ELR (cell line): Measurements from ENCODE around the gene NCKAP5.

ENCODE experiments used
- DNase-seq: peaks from one replicate; pipeline ENCODE4 v3.0.0-alpha.2; 2015; ENCODE audit warnings: low read depth

Gene NCKAP5

GRCh38 chr2:133421516-133422324, 146.5 kb downstream of the NCKAP5 start:
- DNase-seq = no peak

DNA sequence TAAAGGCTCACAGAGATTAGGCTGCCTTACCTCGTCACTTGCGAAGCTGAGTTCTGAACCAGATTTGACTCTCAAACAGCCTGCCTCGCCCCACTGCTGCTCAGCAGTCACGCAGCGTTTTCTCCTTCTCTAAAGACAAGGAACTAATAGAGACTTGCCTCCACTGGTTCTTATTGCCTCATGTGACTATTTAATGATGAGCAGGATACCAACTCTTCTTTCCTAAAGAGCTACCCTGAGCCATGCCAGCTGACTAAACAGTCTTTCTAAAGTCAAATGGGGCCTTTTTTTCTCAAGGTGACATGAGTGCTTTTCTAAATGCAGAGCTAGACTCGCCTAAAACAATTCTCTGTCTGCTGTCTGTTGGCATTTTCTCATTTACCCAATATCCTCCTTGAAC, 147.5 kb downstream of the NCKAP5 start:
- no peak for DNase-seq

DNA sequence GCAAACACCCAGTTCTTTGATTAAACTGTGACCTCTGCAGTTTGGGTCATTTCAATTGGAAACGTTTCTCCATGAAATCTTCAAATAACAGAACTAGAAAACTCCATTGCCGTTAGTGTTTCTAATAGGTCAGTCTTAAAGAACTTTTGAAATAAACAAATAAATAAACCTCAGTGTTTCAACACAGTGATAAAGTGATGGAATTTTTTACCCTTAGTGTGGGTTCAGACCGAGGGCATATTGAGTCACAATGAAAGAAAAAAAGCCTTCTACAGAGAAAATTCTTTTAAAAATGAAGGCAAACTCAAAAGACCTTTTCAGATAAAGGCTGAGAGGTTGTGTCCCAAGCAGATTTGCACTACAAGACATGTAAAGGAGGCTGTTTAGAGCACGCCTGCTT, 149.6 kb downstream of the NCKAP5 start:
- DNase-seq = no peak

DNA sequence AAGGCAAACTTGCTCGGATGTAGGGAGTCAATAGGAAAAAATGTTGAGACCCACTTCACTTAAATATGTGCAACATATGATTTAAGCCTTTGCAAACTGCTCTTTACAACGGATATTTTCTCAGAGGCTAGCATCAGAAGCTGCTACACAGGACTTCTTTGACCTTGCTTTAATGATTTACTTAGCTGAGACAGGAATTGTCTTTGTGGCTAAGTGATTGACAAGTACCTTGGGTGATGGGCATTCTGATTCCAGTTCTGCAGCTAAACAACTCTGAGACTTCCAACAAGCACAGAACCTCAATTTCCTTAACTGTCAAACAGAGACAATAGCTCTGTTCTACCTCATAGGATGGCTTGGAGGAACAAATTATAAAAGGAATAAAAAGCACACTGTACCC, 150.2 kb downstream of the NCKAP5 start:
- DNase-seq = no peak

DNA sequence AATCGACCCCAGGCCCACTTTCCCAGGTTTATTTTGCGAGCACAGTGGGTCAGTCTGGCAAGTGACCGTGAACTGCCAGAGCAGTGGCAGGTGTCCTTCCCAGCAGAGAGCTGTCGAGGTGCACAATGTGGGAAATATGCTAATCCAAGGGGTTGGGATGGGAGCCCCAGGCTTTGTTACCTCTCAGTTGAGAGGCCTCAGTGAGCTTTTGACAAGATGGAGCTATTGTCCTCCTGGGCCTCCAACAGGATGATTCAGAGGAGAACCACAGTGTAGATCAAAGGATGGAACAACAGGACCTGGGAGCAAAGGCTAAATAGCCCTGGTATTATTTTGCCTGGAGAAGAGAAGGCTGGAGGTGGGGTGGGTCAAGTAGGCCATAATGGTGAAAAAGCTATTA, 150.8 kb downstream of the NCKAP5 start:
- no peak for DNase-seq

DNA sequence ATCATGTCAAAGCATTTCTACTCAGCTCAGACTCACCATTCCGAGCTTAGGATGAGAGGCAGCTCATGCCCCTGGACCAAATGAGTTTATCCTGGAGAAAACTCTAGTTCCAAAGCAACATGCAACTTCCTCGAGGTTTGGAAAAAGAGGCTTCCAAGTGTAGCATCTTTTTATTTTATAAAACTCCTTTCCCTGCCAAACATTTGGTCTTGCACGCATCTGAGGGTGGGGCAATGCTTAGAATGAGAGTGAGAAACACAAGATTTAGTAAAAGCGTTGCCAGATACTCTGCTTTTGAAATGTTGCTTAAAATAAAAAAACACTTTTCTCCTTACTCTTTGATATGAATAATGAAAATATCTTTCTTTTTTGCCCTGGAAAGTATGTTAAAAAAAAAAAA, 151.5 kb downstream of the NCKAP5 start:
- DNase-seq = no peak

GRCh38 chr2:133416146-133416545, 152.1 kb downstream of the NCKAP5 start:
- no peak for DNase-seq

GRCh38 chr2:133415210-133415876, 152.9 kb downstream of the NCKAP5 start:
- DNase-seq = no peak

GRCh38 chr2:133414486-133415209, 153.6 kb downstream of the NCKAP5 start:
- peak; percentile 38 for DNase-seq

DNA sequence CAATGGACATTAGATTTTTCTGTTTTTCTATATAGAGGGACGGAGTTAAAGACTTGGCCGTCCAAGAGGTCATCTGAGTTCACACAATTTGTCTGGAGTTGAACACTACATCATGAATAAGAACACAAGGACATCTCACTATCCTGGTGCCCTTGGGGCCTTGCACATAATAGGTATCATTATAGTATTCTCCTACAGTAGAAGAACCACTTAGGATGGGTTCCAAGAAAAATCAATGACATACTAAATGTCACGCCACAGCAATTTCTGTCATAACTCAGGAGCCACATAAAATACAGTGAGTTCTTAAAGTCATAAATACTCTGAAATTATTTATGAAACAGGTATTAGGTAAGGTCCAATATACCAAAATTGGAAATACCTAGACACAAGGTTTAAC, 154.4 kb downstream of the NCKAP5 start:
- no peak for DNase-seq

GRCh38 chr2:133412694-133413093, 155.6 kb downstream of the NCKAP5 start:
- DNase-seq = no peak

GRCh38 chr2:133411857-133412256, 156.4 kb downstream of the NCKAP5 start:
- DNase-seq = no peak

DNA sequence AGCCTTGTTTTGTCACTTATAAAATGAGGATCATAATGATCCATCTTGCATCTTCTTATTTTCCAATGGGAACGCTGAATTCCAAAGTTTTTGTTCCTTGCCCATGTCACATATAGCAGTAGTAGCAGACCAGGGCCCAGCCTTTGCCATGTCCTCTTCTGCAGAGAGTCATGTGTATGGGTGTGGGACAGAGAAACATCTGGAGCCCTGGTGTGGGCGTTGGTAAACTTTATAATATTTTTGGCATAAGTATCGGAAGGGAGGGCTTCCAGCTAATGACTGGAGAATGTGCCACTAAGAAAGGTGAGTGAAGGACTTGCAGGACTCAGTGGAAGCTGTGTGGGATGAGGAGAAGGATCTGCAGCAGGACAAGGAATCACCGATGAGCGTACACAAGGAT, 157.2 kb downstream of the NCKAP5 start:
- no peak for DNase-seq

- no peak for DNase-seq
Measured at GRCh38 chr2:133409581-133410285, 158.5 kb downstream of the NCKAP5 start.

- DNase-seq = no peak
Measured at GRCh38 chr2:133408671-133409070, 159.6 kb downstream of the NCKAP5 start.

DNA sequence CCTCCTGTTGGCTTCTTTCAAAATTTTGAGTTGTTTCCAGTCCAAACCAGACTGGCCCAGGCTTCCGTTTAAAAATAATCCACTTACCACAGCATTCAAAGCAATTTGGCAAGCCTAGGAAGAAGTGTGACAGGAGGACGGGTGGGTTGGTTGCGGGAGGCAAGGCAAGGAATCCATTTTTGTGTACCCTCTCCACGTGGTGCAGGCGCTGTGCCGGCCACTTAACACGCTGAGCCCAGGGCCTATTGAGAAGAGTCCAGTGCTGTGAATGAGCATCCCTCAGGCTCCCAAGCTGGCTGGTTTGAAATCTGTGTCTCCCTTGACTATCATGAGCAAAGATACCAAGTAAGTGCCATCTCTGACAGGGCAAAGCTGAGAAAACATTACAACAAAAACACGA, 160.9 kb downstream of the NCKAP5 start:
- no peak for DNase-seq

- no peak for DNase-seq
Measured at GRCh38 chr2:133405252-133405651, 163.0 kb downstream of the NCKAP5 start.

DNA sequence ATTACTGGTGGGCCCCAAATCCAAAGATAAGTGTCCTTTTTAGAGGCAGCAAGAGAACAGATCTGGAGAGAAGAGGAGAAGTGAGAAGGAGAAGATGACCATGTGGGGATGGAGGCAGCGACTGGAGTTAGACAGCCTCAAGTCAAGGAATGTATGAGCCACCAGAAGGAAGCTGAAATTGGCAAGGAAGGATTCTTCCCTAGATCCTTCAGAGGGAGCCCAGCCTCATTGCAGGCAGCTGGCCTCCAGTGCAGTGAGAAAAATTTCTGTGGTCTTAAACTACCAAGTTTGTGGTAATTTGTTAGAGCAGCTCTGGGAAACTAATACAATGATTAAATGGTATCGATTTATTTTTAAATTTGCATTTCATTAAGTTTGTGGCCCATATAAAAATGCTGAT, 167.9 kb downstream of the NCKAP5 start:
- DNase-seq = no peak

- no peak for DNase-seq
Measured at GRCh38 chr2:133393895-133394294, 174.4 kb downstream of the NCKAP5 start.

DNA sequence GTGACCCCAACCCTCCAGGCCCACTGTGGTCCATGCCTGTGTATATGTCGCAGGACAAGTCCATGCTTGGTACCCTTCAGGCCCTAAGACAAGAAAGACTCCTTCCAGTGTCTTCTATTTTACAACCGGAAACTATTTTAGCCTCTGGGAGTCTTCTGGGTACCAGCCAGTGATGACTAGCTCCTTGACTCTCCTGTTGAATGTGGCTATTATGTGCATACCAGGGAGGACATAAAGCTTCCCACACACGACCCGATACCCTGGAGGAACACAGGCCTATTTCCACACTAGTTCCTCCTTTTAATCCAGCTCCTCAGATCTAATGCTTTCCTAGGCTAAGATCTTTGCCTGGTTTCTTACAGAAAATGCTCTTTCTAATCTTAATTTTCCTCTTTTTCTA, 178.1 kb downstream of the NCKAP5 start:
- DNase-seq = peak; percentile 62

DNA sequence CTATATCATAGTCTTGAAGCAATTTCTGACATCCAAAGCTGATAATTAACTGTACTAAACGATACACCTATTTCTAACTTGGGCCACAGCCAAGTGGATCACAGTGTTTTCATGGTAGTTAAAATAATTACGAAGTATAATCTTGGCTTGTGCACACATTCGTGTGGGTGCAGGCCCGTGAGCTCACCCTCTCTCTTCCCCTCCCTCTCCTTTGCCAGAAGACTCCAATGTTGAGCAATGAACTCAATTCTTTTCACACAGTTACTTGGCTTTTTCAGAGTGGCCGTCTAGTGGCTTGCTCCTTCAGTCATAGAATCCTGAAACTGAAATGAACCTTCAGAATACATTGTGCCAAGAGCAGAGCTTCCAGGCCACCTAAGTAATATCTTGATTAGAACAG, 178.7 kb downstream of the NCKAP5 start:
- DNase-seq = no peak

GRCh38 chr2:133382566-133382965, 185.7 kb downstream of the NCKAP5 start:
- no peak for DNase-seq
